Measurements from ENCODE around the gene CALML4.
A peak's percentile ranks its signal among the peaks of the same experiment; 100 is the strongest.
"Not testable (repeated sequence)": the region's sequence is repeated elsewhere in the genome, so short reads cannot be mapped to it uniquely, and the experiment has no call there.

CALML4 gene, protein sequence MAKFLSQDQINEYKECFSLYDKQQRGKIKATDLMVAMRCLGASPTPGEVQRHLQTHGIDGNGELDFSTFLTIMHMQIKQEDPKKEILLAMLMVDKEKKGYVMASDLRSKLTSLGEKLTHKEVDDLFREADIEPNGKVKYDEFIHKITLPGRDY

DNA sequence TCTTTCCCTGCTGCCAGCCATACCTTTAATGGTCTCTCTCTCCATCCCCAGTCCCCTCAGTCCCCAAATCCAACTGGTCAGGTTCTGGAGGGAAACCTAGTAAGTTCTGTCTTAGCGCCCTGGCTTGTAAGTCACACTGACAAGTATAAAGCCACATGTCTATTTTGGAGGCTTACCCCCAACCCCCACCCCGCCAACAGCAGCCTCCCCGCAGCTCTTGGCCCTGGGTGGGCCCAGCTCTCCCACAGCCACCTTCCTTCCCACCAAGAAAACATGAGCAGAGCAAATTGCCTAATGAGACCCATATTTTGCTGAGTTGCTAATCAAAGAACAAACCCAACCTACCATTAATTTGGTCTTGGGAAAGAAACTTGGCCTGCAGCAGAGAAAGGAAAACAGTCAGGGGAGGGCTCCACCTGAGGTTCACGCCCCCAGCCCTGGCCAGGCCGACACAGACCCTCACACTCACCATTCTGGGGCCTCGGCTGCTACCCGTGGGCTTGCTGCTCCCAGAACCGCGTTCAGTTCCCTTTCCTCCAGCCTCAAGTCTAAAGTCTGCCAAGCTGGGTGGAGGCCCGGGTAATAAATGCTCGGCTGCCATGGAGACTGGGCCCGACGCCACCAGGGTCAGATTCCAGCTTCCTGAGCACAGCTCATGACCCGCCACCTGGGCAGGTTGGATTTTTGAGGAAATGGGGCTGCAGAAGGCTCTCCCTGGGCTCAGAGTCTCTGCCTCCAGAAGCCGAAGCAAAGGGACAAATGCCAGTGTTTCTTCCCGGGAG lies at the start of gene CALML4:
TSS of gene CALML4 (minus strand) at position 557 of the 782 bp plus-strand sequence. CDS start at position 472, 85 bp downstream.
- no peak for DNase-seq (ENCODE audit: low read depth)

DNA sequence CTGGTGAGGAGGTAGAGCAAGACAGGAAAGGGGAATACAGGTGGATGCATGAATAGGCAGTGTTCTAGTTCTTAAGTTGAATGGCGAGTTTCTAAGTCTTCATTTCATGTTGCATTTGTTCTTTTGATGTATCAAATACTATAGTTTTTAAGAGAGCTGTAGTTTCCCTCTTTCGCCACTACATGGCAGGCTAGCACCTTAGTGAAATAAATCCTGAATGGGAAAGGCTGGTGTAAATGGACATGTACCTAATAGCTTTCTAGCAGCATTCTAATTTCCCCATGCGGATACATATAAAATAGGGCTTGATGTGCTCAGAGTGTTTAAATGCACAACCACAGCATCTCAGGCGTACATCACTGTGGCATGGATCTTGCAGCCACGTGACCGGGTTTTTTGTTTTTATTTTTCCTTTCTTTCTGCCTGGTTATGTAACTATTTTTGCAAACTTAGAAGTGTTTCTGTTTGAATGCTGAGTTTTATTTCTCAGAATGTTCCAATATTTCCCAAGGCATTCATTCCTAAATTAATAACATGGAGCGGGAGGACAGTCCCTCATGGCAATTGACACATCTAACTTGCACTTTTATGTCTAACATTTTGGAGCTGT lies 47.9 kb upstream of the CALML4 start:
- DNase-seq (ENCODE audit: low read depth): no peak

DNA sequence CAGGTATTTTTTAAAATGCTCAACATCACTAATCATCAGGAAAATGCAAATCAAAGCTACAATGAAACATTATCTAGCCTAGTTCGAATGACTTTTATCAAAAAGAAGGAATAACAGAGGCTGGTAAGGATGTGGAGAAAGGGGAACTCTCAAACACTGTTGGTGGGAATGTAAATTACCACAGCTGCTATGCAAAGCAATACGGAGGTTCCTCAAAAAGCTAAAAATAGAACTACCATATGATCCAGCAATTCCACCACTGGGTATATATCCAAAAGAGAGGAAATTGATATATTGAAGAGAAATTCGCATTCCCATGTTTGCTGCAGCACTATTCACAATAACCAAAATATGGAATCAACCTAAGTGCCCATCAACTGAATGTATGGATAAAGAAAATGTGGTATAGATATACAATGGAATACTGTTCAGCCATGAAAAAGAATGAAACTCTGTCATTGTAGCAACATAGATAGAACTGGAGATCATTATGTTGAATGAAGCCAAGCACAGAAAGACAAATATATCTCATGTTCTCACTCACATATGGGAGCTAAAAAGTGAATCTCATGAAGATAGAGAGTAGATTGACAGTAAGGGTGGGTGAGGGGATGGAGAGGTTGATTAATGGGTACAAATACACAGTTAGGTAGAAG lies 44.1 kb upstream of the CALML4 start:
- DNase-seq (ENCODE audit: low read depth): no peak

DNA sequence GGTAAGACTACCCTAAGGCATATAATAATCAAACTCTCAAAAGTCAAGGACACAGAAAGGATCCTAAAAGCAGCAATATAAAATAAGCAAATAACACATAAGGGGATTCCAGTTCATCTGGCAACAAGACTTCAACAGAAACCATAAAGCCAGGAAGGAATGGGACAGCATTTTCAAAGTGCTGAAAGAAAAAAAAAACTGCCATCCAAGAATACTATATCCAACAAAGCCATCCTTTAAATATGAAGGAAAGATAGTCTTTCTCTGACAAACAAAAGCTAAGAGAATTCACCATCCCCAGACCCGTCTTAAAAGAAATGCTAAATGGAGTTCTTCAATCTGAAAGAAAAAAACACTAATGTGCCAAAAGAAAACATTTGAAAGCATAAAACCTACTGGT lies 39.1 kb upstream of the CALML4 start:
- DNase-seq (ENCODE audit: low read depth): no peak

DNA sequence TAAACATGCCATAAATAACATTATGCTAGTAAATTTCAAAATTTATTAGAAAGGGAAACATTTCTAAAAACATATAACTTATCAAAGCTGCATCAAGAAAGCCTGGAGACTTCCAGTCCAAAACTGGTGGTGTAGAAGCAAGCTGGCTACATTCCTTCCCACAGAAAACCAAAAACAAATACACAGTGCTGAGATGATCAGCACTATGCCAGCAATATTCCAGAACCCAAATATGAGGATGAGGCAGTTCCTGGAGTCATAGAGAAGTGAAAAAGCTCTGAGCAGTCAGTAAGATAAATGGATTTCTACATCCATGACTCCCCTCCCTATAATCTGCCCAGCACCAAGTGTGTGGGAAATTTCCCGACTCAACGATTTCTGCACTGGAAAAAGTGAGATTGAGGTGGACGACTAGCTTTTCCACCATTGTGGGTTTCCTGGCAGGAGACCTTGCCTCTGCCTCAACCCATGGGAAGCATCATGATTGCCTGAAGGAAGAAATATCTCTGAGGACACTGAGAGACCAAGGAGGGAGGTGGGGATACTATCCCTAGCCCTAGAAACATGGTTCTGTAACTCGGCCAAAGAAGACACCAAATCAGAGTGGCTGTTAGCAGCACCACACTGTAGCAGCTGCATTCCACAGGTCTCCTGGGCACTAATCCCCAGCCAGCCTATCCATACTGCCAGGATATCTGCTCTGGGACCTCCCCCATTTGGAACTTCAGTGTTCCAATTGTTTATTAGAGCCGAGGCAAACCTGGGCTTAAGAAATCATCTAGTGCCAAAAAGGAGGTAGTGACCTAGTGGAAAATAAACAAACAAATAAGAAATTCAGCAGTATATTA lies 36.2 kb upstream of the CALML4 start:
- DNase-seq (ENCODE audit: low read depth): no peak

DNA sequence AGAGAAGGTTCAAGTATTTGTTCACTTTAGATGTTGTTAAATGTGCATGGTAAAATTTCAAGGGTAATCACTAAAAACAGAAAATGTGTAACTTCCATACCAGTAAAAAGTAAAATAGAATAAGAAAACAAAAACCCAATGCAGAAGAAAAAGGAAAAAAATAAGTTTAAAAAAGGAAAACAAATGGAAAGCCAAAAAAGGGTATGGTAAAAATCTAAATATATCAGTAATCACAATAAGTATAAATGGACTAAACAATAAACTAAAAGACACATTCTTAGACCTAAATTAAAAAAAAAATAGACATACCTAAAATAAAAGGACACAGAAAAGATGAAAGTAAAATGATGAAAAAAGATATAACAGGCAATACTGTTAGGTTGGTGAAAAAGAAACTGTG lies 33.9 kb upstream of the CALML4 start:
- no peak for DNase-seq (ENCODE audit: low read depth)

DNA sequence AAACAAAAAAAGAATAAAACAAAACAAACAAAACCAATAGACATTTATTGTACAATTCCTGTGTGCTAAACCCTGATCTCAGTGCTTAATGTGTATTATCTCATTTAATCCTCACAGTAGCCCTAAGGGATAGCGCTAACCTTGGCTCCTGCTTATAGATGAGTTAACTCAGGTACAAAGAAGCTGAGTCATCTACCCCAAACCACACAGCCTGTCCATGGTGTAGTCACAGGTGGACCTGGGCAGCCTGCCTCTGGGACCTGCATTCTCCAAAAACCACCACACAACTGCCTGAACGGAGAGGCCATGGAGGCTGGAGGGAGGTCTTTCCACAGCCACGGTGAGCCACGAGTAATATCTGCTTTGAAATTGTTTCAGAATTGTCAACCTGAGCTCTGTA lies 29.9 kb upstream of the CALML4 start:
- DNase-seq (ENCODE audit: low read depth): no peak

DNA sequence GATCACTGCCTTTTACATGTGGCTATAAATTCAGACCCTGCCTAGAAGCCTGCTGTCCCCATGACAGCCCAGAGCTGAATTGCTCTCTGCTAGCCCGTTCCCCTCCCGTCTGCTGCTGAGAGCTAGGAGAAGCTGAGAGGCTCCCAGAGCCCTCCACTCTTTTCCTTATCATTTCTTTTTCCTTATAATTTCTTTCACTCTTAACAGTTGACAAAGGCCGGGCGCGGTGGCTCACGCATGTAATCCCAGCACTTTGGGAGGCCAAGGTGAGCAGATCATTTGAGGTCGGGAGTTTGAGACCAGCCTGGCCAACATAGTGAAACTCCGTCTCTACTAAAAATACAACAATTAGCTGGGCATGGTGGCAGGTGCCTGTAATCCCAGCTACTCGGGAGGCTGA lies 29.4 kb upstream of the CALML4 start:
- DNase-seq (ENCODE audit: low read depth): not testable (repeated sequence)

DNA sequence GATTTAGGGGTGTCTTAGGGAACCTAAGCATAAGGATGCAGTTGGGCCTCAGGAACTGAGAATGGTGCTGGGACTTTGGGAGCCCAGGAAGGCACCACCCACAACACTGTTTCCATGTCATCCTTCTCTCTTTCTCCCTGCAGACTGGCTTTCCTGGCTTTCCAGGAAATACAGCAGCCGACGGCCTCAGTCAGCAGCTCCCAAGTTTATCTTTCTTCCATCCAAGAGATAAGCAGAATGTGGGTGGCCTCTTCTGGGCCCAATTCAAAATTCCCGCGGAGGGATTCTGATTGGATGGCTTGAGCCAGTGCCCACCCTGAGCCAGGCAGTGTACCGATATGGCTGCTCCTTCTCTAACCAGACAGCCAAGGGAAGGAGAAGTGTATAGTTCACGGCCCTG lies 28.9 kb upstream of the CALML4 start:
- no peak for DNase-seq (ENCODE audit: low read depth)

DNA sequence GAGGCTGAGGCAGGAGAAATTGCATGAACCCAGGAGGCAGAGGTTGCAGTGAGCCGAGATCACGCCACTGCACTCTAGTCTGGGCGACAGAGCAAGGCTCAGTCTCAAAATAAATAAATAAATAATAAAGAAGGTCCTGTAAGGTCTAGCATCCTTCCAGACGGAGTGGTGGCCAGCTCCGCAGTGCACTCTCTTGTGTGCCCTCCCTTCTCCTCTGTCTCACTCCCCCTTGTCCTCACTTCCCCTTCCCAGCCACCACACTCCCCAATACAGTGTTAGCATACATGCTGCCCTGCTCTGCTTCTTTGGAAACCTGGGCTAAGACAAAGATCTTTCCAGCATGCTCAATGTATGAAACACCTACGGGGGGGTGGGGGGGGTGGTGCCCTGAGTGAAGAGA lies 27.8 kb upstream of the CALML4 start:
- no peak for DNase-seq (ENCODE audit: low read depth)

DNA sequence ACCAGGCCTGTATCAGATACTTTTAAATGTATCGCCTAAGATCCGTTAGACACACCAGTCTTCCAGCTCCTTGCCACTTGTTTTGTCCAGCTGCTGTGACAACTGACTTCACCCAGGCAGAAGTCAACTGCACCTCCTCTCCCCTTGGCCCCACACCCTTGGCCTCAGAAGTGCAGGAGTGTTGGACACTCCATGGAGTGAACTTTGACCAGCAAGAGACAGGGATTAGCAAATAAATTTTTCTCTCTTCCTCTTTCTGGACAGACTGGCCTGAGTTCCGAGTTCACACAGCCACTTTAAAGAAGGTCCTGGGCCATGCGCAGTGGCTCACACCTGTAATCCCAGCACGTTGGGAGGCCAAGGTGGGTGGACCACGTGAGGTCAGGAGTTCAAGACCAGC lies 27.3 kb upstream of the CALML4 start:
- DNase-seq (ENCODE audit: low read depth): no peak

DNA sequence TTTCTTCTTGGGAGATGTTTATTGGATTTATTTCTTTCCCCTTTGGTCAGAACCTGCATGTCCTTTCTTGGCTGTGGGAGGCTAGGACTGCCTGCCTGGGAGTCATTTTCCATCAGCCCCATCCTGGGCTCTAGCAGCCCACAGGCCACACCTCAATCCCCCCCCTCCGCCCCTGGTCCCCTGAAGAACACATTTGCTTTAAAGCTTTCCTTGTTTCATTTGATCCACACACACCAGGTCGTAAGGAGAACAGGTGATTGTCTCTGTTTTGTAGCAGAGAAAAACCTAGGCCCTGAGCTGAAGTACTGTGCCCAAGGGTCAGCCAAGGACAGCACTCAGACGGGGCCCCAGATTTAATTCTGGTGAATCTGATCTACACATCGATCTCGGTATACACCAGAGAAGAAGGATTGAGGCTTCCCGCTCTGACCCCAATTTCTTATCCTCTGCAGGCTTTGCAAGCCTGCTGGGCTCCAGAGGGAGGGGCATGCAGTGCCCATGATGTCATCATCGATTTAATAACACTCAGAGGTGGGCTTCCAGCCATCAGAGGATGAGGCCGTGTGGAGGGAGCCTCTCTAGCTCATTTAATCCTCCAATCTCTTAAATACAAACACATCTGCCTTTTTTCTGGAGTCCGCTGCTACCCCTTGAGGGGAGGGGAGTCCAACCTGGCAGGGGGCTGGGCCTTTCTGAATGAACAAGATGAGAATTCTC lies 26.1 kb upstream of the CALML4 start:
- DNase-seq (ENCODE audit: low read depth): no peak

DNA sequence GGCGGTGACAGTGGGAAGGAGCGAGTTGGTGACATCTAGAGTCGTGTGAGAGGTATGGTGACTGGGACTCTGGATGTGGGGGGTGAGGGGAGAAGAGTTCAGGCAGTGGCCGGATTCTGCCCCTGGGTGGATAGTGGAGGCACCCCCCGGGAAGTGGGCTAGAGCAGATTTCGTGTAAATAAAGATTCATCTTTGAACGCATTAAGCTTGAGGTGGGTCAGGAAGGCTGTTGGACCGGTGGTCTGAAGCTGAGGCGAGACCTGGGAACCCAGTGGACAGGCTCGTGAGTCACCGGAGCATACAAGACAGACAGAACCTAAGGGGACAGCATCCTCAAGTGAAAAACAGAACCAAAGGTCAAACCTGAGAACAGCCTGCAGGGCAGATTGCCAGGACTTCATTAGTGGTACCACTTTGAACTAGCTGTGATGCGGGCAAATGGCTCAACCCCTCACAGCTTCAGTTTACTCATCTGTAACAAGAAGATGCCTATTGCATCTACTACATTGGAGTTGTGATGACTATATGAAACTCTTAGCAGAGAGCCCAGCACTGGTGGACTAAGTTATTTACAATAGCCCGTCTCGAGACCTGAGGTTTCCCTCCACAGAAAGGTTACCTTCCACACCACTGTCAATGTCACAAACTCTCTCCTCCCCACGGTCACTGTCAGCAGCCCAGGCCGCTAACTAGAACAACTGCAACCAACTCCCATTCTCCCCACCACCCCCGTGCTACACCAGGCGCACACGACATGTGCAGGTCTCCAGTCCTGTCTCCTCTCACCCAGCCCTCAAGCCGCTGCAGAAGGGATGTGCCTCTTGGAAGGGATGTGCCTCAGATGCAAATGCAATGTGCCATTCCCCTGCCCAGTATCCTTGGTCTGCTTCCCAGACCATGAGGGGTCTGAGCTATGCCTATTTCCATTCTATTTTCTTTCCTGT lies 25.3 kb upstream of the CALML4 start:
- DNase-seq (ENCODE audit: low read depth): no peak

DNA sequence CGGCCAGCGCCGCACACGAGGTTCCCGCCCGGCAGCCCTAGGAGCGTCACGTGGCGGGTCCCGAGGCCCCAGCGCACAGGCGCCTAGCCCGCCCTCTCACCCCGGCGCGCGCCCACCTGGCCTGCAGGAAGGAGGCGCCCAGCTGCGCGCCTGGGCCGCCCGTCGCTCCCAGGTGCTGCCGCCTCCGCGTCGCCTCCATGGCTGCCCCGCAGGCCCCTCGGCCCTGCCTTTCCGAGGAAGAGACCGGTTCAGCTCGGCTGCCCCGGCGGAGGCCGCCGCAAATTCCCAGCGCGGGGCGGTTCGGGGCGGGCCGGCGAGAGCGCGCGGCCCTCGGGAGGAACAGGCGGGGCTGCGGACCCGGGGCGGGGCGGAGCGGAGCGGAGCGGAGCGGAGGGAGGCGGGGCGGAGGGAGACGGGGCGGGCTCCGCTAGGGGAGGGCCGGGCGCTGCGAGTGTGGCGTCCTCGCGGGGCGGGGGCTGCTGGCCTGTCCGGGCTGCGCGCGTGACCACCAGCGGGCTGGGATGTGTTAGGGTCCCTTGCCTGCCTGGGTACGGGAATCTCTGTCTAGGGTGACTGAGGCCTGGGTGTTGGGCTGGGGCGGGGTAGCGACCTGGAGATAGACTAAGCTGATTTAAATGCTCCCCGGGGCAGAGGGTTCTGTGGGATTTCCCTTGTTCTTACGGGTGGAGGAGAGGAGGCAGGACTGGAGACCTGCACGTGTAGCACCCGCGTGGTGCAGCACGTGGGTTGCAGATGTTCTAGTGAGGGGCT lies 24.4 kb upstream of the CALML4 start, which contains the start of gene CLN6:
TSS of gene CLN6 (minus strand) at position 343 of the 771 bp plus-strand sequence. CDS start at position 199, 144 bp downstream.
- peak; percentile 62 for DNase-seq (ENCODE audit: low read depth)

DNA sequence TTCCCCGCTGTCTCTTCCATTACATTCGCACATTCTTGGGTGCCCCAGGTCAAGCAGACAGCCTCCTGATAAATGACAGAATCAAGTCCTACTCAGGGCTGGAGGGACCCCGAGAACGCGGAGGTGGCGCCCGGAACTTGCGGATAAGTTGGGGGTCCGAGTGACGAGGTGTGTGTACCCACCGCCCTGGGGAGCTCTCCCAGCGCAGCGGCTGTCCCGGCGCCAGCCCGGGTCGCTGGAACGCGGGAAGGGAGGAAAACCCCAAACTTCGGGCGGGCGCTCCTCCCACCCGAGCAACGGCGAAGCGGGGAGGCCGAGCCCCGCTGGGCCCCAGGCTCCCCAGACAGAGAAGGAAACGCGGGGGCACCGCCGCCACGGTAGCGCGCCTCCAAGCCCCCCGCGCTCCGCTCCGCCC lies 23.8 kb upstream of the CALML4 start:
- DNase-seq (ENCODE audit: low read depth): no peak

DNA sequence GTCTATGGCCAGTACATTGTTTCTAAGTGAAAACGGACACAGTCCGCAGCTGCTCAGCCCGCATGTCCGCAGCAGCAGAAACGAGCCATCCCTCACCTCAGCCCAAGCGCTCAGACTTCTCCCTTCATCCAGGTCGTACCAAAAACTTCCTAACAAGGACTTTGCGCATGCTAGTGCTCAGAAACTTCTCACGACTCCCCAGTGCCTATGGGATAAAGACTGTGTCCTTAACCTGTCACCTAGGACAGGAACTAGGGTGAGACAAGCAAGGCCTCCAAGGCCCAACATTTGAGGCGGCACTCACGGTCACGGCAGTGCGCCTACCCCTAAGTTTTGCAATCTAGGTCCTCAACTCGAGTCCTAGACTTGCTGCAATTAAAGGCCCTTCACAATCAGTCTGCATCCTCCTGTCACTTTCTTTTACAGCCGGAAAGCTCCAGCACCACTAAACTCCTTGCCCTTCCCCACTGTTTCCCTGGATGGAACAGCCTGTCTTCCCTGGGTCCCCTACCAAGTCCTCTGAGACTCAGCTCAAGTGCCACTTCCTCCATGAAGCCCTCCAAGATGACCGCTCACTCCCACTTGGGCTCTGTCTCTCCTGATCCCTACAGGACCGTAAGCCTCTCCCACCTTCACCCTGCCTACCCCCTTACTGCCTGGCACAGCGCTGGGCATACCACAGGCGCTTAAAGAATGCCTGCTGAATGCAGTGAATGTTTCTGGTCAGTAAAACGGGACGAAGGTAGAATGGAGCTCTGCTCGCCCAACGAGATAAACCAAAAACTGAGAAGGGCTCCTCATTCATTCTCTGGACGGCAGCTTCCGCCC lies 23.2 kb upstream of the CALML4 start:
- DNase-seq (ENCODE audit: low read depth): no peak

DNA sequence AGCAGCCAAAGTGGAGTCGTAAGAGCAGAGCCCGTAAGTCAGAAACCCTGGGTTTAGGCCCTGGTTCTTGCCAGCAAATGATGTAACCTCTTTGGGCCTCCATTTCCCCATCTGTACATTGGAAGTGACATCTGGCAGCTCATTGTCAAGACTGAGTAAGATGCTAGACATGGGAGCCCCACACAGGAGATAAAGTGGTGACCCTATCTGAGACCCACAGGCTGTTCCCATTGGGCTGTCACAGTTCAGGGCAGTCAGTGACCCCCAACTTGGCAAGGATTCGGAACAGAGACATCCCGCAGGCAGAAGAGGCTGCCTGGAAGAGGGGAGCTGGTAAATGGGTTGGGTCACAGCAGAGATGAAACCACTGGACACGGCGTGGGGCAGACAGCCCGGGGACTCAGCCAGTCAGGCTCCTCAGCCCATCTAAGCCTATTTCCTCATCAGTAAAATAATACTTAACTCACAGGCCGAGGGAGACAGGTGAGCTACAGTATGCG lies 22.6 kb upstream of the CALML4 start:
- DNase-seq (ENCODE audit: low read depth): no peak

DNA sequence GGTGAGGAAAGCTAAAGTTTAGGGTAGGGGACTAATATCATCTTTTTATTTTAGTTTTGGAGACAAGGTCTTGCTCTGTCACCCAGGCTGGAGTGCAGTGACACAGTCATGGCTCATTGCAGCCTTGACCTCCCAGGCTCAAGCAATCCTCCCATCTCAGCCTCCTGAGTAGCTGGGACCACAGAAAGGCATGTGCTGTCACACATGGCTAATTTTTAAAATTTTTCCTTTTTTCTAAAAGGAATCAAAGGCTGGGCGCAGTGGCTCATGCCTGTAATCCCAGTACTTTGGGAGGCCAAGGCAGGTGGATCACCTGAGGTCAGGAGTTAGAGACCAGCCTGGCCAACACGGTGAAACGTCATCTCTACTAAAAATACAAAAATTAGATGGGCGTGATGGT lies 20.3 kb upstream of the CALML4 start:
- DNase-seq (ENCODE audit: low read depth): not testable (repeated sequence)
